Measurements from ENCODE around the gene GRM4. TPM values are rescaled to one million over a fixed set of nuclear protein-coding genes. Genes with fewer than 3 reads are reported as not detected.

Gene GRM4
- total RNA-seq, 4 donors from 2014 or later, result not detected

- intact Hi-C loops (cut with DNase I), result loop anchor here (10.0 kb wide), 1 partner anchor 92 kb away; the partner anchor contains the start of gene GRM4
These were observed 92.8 kb downstream of the GRM4 start for GRCh38 chr6:34052918-34053608.

GRCh38 chr6:34052071-34052825, 93.6 kb downstream of the GRM4 start:
- intact Hi-C loops (cut with DNase I), result loop anchor here (10.0 kb wide), 1 partner anchor 93 kb away; the partner anchor contains the start of gene GRM4
- Histone ChIP-seq H3K27me3 (peaks cover 0 to 59% (median 0%) of the 10 kb centered on the region in 4 donors), H3K27ac (no peak overlapping the region), H3K9me3 (no peaks in the 10 kb centered on the region), H3K36me3 (no peaks in the 10 kb centered on the region), H3K4me1 (peaks cover 5 to 37% (median 7%) of the 10 kb centered on the region in 3 donors), H3K4me3 (no peak overlapping the region)
- no peak for DNase-seq
- TF ChIP-seq CTCF (IDR thresholded peaks at IDR 0.05) (no peak), POLR2A (IDR thresholded peaks at IDR 0.05) (no peak)
- WGBS, 2 donors, result 70 to 72% methylated on average over 5 to 6 of the region's 8 CpGs

More at GRCh38 chr6:34052918-34053608, 92.8 kb downstream of the GRM4 start:
- Histone ChIP-seq H3K4me3 (no peak overlapping the region), H3K9me3 (no peaks in the 10 kb centered on the region), H3K27ac (no peak overlapping the region), H3K4me1 (peaks cover 5 to 38% (median 7%) of the 10 kb centered on the region in 3 donors), H3K27me3 (peaks cover 0 to 58% (median 0%) of the 10 kb centered on the region in 4 donors), H3K36me3 (no peaks in the 10 kb centered on the region)
- 75 to 77% methylated on average over 2 to 5 of the region's 7 CpGs for WGBS, 2 donors
- no peak for DNase-seq
- TF ChIP-seq POLR2A (IDR thresholded peaks at IDR 0.05) (no peak), CTCF (IDR thresholded peaks at IDR 0.05) (no peak)

- H3K4me3 ChIP-seq, result no peak overlapping the region
- intact Hi-C loops (cut with DNase I), result loop anchor here (10.0 kb wide), 1 partner anchor 93 kb away; the partner anchor contains the start of gene GRM4
- TF ChIP-seq CTCF (IDR thresholded peaks at IDR 0.05) (no peak), POLR2A (IDR thresholded peaks at IDR 0.05) (no peak)
- H3K27me3 ChIP-seq, result peaks cover 0 to 63% (median 0%) of the 10 kb centered on the region in 4 donors
- H3K27ac ChIP-seq, result no peak overlapping the region
- WGBS, 2 donors, result 61 to 72% methylated on average over 5 to 6 of the region's 8 CpGs
- no peaks in the 10 kb centered on the region for H3K36me3 ChIP-seq
- H3K9me3 ChIP-seq, result no peaks in the 10 kb centered on the region
- peaks cover 3 to 29% (median 5%) of the 10 kb centered on the region in 3 donors for H3K4me1 ChIP-seq
- no peak for DNase-seq
These were observed 94.5 kb downstream of the GRM4 start for GRCh38 chr6:34051331-34051919.

- intact Hi-C loops (cut with DNase I), result loop anchor here (10.0 kb wide), 1 partner anchor 94 kb away; the partner anchor contains the start of gene GRM4
- Histone ChIP-seq H3K36me3 (no peaks in the 10 kb centered on the region), H3K9me3 (no peaks in the 10 kb centered on the region), H3K27ac (no peak overlapping the region), H3K4me1 (peaks cover 0 to 22% (median 5%) of the 10 kb centered on the region in 3 donors), H3K4me3 (no peak overlapping the region), H3K27me3 (peaks cover 0 to 70% (median 0%) of the 10 kb centered on the region in 4 donors)
- no peak for DNase-seq
- 69 to 82% methylated on average over 3 of the region's 5 CpGs for WGBS, 2 donors
- TF ChIP-seq POLR2A (IDR thresholded peaks at IDR 0.05) (no peak), CTCF (IDR thresholded peaks at IDR 0.05) (no peak)
These were observed 95.2 kb downstream of the GRM4 start for GRCh38 chr6:34050691-34051090.
